ENCODE results near the gene NOD2. TPM values are rescaled to one million over a fixed set of nuclear protein-coding genes. Genes with fewer than 3 reads are reported as not detected.

The NOD2 gene
- total RNA-seq, 4 donors from 2014 or later = 1.5 to 5.6 (median 1.9) TPM; not detected in 1

- Histone ChIP-seq H3K4me1 (no peaks in the 10 kb centered on the region), H3K9me3 (no peaks in the 10 kb centered on the region), H3K27me3 (no peaks in the 10 kb centered on the region), H3K36me3 (no peaks in the 10 kb centered on the region), H3K27ac (no peak overlapping the region), H3K4me3 (no peak overlapping the region)
- no peak for TF ChIP-seq POLR2A (IDR thresholded peaks at IDR 0.05)
- TF ChIP-seq CTCF (IDR thresholded peaks at IDR 0.05) = no peak
- DNase-seq = no peak
- intact Hi-C loops (cut with DNase I; ENCODE audit: low total_unique reads) = no loop called here
Measured at GRCh38 chr16:50651835-50652438, 41.5 kb upstream of the NOD2 start.

- H3K27ac ChIP-seq = no peak overlapping the region
- no peaks in the 10 kb centered on the region for H3K4me1 ChIP-seq
- no peak for DNase-seq
- TF ChIP-seq CTCF (IDR thresholded peaks at IDR 0.05) = no peak
- TF ChIP-seq POLR2A (IDR thresholded peaks at IDR 0.05) = no peak
- H3K4me3 ChIP-seq = no peak overlapping the region
- H3K9me3 ChIP-seq = no peaks in the 10 kb centered on the region
- no peaks in the 10 kb centered on the region for H3K36me3 ChIP-seq
- intact Hi-C loops (cut with DNase I; ENCODE audit: low total_unique reads) = no loop called here
- no peaks in the 10 kb centered on the region for H3K27me3 ChIP-seq
Measured at GRCh38 chr16:50652836-50653425, 40.5 kb upstream of the NOD2 start.

GRCh38 chr16:50653633-50654519 is 39.5 kb upstream of the NOD2 start:
- H3K36me3 ChIP-seq = no peaks in the 10 kb centered on the region
- H3K27me3 ChIP-seq = no peaks in the 10 kb centered on the region
- no peaks in the 10 kb centered on the region for H3K4me1 ChIP-seq
- no peak for TF ChIP-seq CTCF (IDR thresholded peaks at IDR 0.05)
- H3K9me3 ChIP-seq = no peaks in the 10 kb centered on the region
- intact Hi-C loops (cut with DNase I; ENCODE audit: low total_unique reads) = no loop called here
- DNase-seq = no peak
- no peak overlapping the region for H3K27ac ChIP-seq
- H3K4me3 ChIP-seq = no peak overlapping the region

GRCh38 chr16:50655558-50656055 is 37.8 kb upstream of the NOD2 start:
- H3K27ac ChIP-seq = no peak overlapping the region

More at GRCh38 chr16:50655558-50656055, 37.8 kb upstream of the NOD2 start:
- DNase-seq = no peak
- no peaks in the 10 kb centered on the region for H3K36me3 ChIP-seq
- TF ChIP-seq POLR2A (IDR thresholded peaks at IDR 0.05) (no peak), CTCF (IDR thresholded peaks at IDR 0.05) (no peak)
- intact Hi-C loops (cut with DNase I; ENCODE audit: low total_unique reads) = no loop called here
- H3K9me3 ChIP-seq = no peaks in the 10 kb centered on the region
- no peak overlapping the region for H3K4me3 ChIP-seq
- H3K4me1 ChIP-seq = no peaks in the 10 kb centered on the region
- H3K27me3 ChIP-seq = no peaks in the 10 kb centered on the region

Measured in uterus (tissue), 4 donors.